IMR-90 (cell line): ENCODE results near the gene FKBP7.

Source experiments
- BHLHE40 ChIP-seq: fragments of 150-350 bp; IDR thresholded peaks from 2 replicates; pipeline ENCODE4 v1.6.1; 2016; ENCODE audit warnings: mild to moderate bottlenecking, low read depth, low read length
- CEBPB ChIP-seq: IDR thresholded peaks from 2 replicates; pipeline ENCODE4 v1.6.1; 2012; ENCODE audit warnings: low read depth, low read length, improper control_type of control experiment
- CTCF ChIP-seq: conservative IDR thresholded peaks from 2 replicates; pipeline ENCODE4 v1.5.1; 2012; ENCODE audit warnings: mild to moderate bottlenecking, low read depth, low read length, improper control_type of control experiment
- ELK1 ChIP-seq: fragments of 150-350 bp; IDR thresholded peaks from 2 replicates; pipeline ENCODE4 v1.6.1; 2016; ENCODE audit warnings: low read depth, mild to moderate bottlenecking, low read length, moderate library complexity, borderline replicate concordance
- FOS ChIP-seq: fragments of 150-350 bp; IDR thresholded peaks from 2 replicates; pipeline ENCODE4 v1.6.1; 2016; ENCODE audit warnings: low read depth, low read length
- MAFK ChIP-seq: IDR thresholded peaks from 2 replicates; pipeline ENCODE4 v1.6.1; 2012; ENCODE audit warnings: low read depth, low read length, improper control_type of control experiment
- MXI1 ChIP-seq: IDR thresholded peaks from 2 replicates; pipeline ENCODE4 v1.6.1; 2012; ENCODE audit warnings: low read depth, mild to moderate bottlenecking, low read length, moderate library complexity, borderline replicate concordance
- POLR2A ChIP-seq: IDR thresholded peaks from 2 replicates; pipeline ENCODE4 v1.6.1; 2012; ENCODE audit warnings: mild to moderate bottlenecking, low read depth, low read length
- RAD21 ChIP-seq: IDR thresholded peaks from 2 replicates; pipeline ENCODE4 v1.6.1; 2012; ENCODE audit warnings: low read length, improper control_type of control experiment
- RCOR1 ChIP-seq: IDR thresholded peaks from 2 replicates; pipeline ENCODE4 v1.6.1; 2012; ENCODE audit warnings: mild to moderate bottlenecking, low read length, improper control_type of control experiment; ENCODE audit not compliant: insufficient replicate concordance
- SMC3 ChIP-seq: fragments of 150-350 bp; IDR thresholded peaks from 2 replicates; pipeline ENCODE4 v1.6.1; 2016; ENCODE audit warnings: low read depth, mild to moderate bottlenecking, antibody characterized with exemption, low read length, moderate library complexity
- USF2 ChIP-seq: fragments of 150-350 bp; IDR thresholded peaks from 2 replicates; pipeline ENCODE4 v1.6.1; 2017; ENCODE audit warnings: mild to moderate bottlenecking, antibody characterized with exemption, low read length, low read depth

GRCh38 chr2:178415979-178416378, 62.4 kb downstream of the FKBP7 start:
- no peak for TF ChIP-seq POLR2A
- TF ChIP-seq CTCF, result no peak
- TF ChIP-seq USF2, result no peak
- TF ChIP-seq FOS, result no peak
- TF ChIP-seq ELK1, result no peak
- TF ChIP-seq MAFK, result no peak
- TF ChIP-seq MXI1, result no peak
- no peak for TF ChIP-seq BHLHE40
- TF ChIP-seq RAD21, result no peak
- no peak for TF ChIP-seq RCOR1
- no peak for TF ChIP-seq SMC3
- no peak for TF ChIP-seq CEBPB
